Subcutaneous adipose tissue (tissue), 4 donors: ENCODE results near the gene LSM4. TPM values are rescaled to one million over a fixed set of nuclear protein-coding genes. Genes with fewer than 3 reads are reported as not detected.

ENCODE experiments used
- small RNA-seq: library from RNA; depleted of rRNA; stranded (forward); fragments of <200 nt; gene quantifications from one replicate; pipeline ENCODE3, GENCODE V24; 2016
- total RNA-seq, 4 donors: library from RNA; depleted of rRNA; stranded (reverse); fragments of >200 nt; gene quantifications; one replicate each; pipeline ENCODE4 v1.1.0, GENCODE V29; 2016
- TF ChIP-seq, protein P1 (sequence below): fragments of 450-650 bp; IDR thresholded peaks from one replicate; pipeline ENCODE4 v1.5.1; 2016; ENCODE audit warnings: low read depth, mild to moderate bottlenecking, control low read depth, antibody characterized with exemption, moderate library complexity

LSM4 gene
- total RNA-seq, 4 donors from 2014 or later = 70.3 to 87.7 (median 81.4) TPM

DNA sequence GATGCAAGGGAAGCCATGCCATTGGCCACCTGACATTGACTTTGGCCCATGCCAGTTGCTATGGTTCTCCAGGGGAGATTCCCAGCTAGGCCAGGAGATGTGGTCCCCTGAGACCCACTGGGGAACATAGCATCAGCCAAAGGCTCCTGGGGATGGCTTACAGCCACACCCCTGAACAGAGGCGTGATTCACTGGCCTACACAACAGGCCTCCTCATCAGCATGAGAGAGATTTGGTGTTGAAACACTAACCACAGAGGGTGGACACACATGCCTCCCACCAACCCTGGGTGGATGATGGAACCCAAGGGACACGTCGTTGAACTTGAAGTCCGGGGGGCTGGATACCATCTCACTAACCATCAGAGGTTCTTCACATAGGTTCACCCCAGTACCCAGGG, 63.0 kb downstream of the LSM4 start:
- TF ChIP-seq, protein P1, sequence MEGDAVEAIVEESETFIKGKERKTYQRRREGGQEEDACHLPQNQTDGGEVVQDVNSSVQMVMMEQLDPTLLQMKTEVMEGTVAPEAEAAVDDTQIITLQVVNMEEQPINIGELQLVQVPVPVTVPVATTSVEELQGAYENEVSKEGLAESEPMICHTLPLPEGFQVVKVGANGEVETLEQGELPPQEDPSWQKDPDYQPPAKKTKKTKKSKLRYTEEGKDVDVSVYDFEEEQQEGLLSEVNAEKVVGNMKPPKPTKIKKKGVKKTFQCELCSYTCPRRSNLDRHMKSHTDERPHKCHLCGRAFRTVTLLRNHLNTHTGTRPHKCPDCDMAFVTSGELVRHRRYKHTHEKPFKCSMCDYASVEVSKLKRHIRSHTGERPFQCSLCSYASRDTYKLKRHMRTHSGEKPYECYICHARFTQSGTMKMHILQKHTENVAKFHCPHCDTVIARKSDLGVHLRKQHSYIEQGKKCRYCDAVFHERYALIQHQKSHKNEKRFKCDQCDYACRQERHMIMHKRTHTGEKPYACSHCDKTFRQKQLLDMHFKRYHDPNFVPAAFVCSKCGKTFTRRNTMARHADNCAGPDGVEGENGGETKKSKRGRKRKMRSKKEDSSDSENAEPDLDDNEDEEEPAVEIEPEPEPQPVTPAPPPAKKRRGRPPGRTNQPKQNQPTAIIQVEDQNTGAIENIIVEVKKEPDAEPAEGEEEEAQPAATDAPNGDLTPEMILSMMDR = no peak

DNA sequence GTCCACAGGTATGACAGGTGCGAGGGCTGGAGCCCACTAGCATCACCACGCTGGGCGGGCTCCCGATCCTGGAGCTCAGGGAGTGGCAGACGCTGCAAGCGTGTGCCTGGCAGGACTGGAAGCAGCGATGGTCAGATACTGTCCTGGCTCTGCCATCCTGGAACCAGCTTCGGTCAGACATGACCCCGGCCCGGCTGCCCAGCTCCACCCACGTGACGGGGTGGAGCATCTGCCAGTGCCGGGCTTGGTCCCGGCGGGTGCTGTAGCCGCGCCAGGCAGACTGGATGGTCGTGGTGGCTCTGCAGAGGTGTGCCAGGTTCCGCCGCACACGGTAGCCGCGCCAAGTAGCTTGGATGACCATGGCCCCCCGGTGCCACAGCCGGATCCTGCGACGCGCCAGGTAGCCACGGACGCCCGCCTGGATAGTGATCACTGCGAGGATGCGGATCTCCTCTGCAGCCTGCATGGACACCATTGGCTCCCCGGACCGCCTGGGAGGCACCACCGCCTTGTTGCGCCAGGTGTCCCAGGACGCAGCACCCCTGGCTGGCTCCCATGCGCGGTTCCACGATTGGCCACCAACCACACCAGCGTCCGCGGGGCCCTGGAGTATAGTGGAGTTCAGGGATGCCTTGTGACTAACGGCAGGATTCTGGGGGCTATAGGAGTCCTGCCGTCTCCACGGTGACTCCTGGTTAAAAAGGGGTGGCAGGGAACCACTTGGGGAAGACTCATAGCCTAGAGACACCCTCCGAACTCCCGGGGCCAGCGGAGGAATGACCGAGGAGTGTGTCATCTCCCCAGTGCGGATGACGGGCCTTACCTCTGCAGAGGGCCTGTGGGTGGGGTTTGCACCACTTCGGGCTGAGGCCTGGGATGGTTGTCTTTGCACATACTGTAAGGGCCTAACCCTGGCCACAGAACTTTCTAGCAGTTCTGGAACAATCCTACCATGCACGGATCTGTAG, 65.1 kb downstream of the LSM4 start:
- TF ChIP-seq, protein P1 = no peak

Small RNA genes lying within 50 kb of the gene (small RNA-seq; reads per million reads assigned to genes)
- gene MIR3188 (not detected), gene RN7SL513P (not detected), gene RPL39P38 (not detected)

Other genes with a start within 250 kb of the LSM4 start
- gene IL12RB1, start 236.1 kb downstream of the LSM4 start, total RNA-seq = 1 to 10 TPM in 3 of 4 donors, under 1 TPM in 1; 0.49 to 4.8 (median 2.2) TPM
- 10 to 100 TPM in 1 of 4 donors, 1 to 10 TPM in 3; 5.1 to 12.2 (median 6.8) TPM for gene MAST3, start 225.3 kb downstream of the LSM4 start, total RNA-seq
- 1 to 10 TPM; 4.7 to 10.0 (median 7.0) TPM for gene PIK3R2, start 169.9 kb downstream of the LSM4 start, total RNA-seq
- gene IFI30, start 149.3 kb downstream of the LSM4 start, total RNA-seq = 100 to 1,000 TPM in 2 of 4 donors, 10 to 100 TPM in 2; 47.8 to 934 (median 110) TPM
- 10 to 100 TPM; 11.3 to 15.8 (median 13.8) TPM for gene MPV17L2, start 129.9 kb downstream of the LSM4 start, total RNA-seq
- under 1 TPM in 1 of 4 donors, not detected in 3; 0.51 TPM for gene RAB3A, start 119.0 kb downstream of the LSM4 start, total RNA-seq
- gene PDE4C, start 96.6 kb downstream of the LSM4 start, total RNA-seq = not detected
- gene IQCN, start 48.6 kb downstream of the LSM4 start, total RNA-seq = 1 to 10 TPM; 1.3 to 7.9 (median 3.0) TPM
- 100 to 1,000 TPM; 101 to 314 (median 150) TPM for gene JUND, start 41.5 kb downstream of the LSM4 start, total RNA-seq
- gene PGPEP1, start 17.5 kb upstream of the LSM4 start, total RNA-seq = 10 to 100 TPM; 17.4 to 33.9 (median 22.6) TPM
- 10 to 100 TPM in 2 of 4 donors, 1 to 10 TPM in 2; 1.7 to 20.6 (median 8.4) TPM for gene GDF15, start 63.1 kb upstream of the LSM4 start, total RNA-seq
- gene LRRC25, start 74.5 kb upstream of the LSM4 start, total RNA-seq = 10 to 100 TPM in 3 of 4 donors, 1 to 10 TPM in 1; 8.3 to 32.0 (median 18.7) TPM
- gene SSBP4, start 96.3 kb upstream of the LSM4 start, total RNA-seq = 10 to 100 TPM; 19.8 to 32.0 (median 23.1) TPM
- 10 to 100 TPM in 3 of 4 donors, 1 to 10 TPM in 1; 9.9 to 50.5 (median 11.4) TPM for gene ISYNA1, start 115.1 kb upstream of the LSM4 start, total RNA-seq
- gene ELL, start 199.0 kb upstream of the LSM4 start, total RNA-seq = 10 to 100 TPM; 14.3 to 16.1 (median 15.3) TPM
- gene FKBP8, start 220.5 kb upstream of the LSM4 start, total RNA-seq = 100 to 1,000 TPM; 105 to 369 (median 280) TPM
- 100 to 1,000 TPM in 3 of 4 donors, 10 to 100 TPM in 1; 97.2 to 145 (median 120) TPM for gene KXD1, start 234.8 kb upstream of the LSM4 start, total RNA-seq
- 100 to 1,000 TPM; 498 to 791 (median 619) TPM for gene UBA52, start 248.8 kb upstream of the LSM4 start, total RNA-seq